Measurements from ENCODE around the gene FLT3.

DNA sequence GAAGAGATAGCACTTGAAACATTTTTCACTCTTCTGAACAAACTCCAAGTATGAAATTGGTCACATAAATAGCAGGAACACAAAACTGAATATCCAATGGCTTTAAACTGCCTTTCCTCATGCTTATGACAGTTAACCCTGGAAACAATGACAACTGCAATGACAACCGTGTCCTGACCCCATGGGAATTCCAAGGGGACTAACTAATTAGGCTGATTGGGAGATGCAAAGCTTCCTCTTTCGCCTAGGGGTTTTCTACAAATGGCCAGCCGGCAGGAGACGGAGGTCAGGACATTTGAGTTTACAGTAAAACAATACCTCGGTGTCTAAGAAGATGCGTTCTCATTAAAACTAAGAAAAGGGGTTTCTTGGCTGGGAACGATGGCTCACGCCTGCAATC, 58.9 kb downstream of the FLT3 start:
- TF ChIP-seq, protein P1, sequence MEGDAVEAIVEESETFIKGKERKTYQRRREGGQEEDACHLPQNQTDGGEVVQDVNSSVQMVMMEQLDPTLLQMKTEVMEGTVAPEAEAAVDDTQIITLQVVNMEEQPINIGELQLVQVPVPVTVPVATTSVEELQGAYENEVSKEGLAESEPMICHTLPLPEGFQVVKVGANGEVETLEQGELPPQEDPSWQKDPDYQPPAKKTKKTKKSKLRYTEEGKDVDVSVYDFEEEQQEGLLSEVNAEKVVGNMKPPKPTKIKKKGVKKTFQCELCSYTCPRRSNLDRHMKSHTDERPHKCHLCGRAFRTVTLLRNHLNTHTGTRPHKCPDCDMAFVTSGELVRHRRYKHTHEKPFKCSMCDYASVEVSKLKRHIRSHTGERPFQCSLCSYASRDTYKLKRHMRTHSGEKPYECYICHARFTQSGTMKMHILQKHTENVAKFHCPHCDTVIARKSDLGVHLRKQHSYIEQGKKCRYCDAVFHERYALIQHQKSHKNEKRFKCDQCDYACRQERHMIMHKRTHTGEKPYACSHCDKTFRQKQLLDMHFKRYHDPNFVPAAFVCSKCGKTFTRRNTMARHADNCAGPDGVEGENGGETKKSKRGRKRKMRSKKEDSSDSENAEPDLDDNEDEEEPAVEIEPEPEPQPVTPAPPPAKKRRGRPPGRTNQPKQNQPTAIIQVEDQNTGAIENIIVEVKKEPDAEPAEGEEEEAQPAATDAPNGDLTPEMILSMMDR (IDR thresholded peaks at IDR 0.05) = no peak
- no peak for TF ChIP-seq ZFX (IDR thresholded peaks at IDR 0.05; ENCODE audit: borderline replicate concordance)
